GOT3 (cell line): ENCODE measurements around the gene TSSK2.
A peak's percentile ranks its signal among the peaks of the same experiment; 100 is the strongest.

Source experiments
- DNase-seq: peaks from one replicate; lab custom pipeline; 2025; ENCODE audit warnings: mixed read lengths; lab: John Stamatoyannopoulos, UW

The TSSK2 gene

GRCh38 chr22:19106886-19107729 lies 24.0 kb upstream of the TSSK2 start:
- DNase-seq = no peak

GRCh38 chr22:19107730-19108074 lies 23.4 kb upstream of the TSSK2 start:
- DNase-seq = no peak

DNA sequence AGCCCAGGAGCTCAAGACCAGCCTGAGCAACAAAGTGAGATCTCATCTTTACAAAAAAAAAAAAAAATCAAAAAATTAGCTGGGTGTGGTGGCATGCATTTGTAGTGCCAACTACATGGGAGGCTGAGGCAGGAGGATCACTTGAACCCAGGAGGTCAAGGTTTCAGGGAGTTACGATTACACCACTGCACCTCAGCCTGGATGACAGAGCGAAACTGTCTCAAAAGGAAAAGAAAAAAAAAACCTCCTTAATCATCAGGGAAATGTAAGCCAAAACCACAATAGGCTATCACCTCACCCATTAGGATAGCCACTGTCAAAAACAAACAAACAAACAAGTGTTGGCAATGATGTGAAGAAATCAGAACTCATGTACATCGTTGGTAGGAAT lies 22.3 kb upstream of the TSSK2 start:
- DNase-seq = no peak

- DNase-seq = no peak
These were observed 21.7 kb upstream of the TSSK2 start for GRCh38 chr22:19109198-19110063.

DNA sequence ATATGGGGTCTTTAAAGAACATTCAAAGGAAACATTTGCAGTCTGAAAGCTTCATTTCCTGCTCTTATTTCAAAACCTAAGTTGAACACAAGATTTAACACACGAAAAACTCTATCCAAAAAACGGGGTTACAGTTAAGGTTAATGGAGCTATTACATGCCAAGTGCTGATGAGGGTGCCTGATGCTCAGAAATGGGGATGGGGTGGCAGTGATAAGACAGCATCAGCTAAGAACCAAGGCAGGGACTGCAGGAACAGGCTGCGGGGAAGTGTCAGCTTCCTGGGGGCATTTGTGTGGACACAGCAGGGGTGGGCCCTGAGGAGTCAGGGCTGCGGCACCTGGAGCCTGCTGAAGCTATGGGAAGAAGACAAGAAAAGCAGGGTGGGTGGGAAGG lies 21.0 kb upstream of the TSSK2 start:
- no peak for DNase-seq

DNA sequence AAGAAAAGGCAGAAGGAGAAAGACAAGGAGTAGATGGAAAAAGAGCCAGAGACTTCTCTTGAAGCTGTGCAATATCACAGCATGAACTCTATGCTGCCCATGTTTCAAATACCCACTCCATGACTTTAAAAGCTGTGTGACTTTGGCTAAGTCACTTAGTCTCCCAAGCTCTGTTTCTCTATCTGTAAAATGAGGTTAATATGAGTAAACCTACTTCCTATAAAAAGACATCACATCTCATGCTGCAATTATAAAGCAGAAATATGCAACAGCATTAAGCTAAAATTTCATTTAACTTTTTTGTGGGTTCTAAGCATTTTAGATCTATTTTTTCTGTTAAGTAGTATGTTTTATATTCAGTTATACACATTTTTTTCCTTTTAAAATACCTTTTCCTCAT lies 20.5 kb upstream of the TSSK2 start:
- no peak for DNase-seq

DNA sequence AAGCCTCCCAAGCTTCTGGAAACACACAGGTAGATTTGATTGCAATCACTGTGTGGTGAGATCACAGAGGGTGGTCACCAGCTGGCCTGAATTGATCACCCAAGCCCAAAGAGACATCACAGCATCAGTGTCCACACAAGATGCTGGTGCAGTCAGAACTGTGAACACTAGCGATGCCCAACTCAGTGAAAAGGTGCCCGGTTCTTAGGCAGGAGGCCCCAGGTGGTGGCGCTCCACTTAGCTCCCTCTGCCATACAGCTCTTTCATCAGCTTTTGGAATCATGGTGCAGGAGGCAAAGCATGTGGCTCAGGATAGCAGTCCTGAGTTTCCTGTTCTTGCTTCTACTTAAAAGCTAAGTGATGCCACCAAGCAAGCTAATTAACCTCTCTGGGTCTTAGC lies 20.0 kb upstream of the TSSK2 start:
- DNase-seq = no peak

GRCh38 chr22:19111584-19111983 lies 19.5 kb upstream of the TSSK2 start:
- DNase-seq = no peak

GRCh38 chr22:19113429-19113828 lies 17.7 kb upstream of the TSSK2 start:
- DNase-seq = no peak

DNA sequence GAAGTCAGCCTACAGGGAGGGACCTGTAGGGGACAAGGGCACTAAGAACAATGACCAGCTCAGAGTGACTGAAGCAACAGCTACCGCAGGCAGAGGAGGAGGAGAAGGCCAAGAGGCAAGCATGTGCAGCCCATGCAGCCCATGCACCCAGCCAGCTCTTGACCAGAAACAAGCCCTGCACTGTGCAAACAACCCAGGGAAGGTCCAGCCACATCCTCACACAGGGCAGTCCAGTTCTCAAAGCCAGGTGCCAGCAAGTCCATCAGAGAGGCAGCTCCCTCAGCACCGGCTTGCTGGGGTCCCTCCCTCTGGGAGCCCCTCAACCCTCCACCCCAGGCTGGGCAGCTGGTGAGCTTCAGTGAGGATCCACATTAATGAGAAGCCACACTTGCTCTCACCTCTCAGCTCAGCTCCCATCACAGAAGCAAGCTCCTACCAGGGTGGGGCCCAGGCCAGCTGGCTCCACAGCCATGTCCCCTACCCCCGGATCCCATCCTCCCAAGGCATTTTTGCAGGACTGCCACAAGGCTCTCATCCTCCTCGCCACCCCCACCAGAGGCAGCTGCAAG lies 16.0 kb upstream of the TSSK2 start:
- no peak for DNase-seq

- DNase-seq = no peak
These were observed 15.5 kb upstream of the TSSK2 start for GRCh38 chr22:19115628-19116027.

DNA sequence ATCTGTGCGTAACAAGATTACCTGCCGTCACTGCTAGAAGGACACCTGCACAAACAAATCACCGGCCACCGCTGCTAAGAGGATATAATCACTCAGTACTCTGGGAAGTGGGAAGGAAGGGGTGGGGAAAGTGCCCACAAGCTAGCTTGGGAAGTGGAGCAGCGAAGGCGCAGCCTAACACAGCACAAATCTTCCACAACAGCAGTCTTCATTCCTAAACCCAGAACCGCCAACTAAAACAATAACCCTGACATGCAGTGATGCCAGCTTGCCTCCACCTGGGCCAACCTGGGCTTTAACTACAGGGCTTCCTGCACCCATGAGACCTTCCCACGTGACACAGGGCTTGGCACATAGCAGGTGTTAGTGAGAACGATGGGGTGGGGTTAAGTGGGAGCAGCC lies 14.0 kb upstream of the TSSK2 start:
- no peak for DNase-seq

DNA sequence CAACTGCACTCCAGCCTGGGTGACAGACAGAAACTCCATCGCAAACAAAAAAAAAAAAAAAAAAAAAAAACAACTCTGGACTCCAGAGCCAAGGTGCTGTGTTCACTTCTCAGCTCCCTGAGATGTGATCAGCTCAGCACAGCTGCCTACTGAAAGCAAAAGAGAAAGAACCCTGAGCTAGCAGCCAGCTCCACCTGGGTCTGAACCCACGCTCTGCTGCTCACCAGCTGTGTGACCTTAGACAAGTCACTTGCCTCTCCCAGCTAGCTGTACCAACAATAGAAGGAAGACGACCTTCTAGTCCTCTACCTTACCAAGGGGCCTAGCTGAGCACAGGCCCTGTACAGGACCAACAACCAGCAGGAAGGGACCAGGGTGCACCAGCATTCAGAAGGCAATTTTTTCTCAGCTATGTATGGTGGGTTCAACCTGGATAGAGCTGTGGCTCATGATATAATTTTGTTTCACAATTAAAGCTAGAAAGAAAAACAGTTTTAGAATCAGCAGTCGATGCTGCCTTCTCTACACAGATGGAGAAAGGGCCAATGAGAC lies 12.7 kb upstream of the TSSK2 start:
- DNase-seq = no peak

- no peak for DNase-seq
These were observed 11.2 kb upstream of the TSSK2 start for GRCh38 chr22:19119949-19120348.

- no peak for DNase-seq
These were observed 10.1 kb upstream of the TSSK2 start for GRCh38 chr22:19120829-19121630.

DNA sequence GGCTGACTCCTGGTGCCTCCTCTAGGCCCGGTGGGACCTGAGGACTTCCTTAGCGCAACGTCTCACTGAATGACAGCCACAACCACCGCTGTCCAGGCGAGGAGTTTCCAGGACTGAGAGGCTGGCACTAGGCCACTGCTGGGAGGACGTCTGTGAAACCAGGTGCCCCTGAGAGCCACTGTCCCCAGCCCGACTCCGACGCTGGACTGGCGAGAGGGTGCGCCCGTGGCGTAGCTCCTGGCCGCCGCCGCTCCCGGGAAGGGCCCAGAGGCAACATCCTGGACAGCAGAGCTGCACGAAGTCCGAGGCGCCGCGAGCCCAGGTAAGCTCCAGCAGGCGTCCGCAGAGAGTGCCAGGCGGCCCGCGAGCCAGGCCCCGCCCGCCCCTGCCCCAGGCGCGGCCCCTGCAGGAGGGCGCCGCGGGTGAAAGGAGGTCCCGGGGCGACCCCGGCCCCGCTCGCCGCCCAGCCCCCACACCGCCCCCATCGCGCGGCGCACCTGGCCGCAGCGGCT lies 9.4 kb upstream of the TSSK2 start:
- no peak for DNase-seq

DNA sequence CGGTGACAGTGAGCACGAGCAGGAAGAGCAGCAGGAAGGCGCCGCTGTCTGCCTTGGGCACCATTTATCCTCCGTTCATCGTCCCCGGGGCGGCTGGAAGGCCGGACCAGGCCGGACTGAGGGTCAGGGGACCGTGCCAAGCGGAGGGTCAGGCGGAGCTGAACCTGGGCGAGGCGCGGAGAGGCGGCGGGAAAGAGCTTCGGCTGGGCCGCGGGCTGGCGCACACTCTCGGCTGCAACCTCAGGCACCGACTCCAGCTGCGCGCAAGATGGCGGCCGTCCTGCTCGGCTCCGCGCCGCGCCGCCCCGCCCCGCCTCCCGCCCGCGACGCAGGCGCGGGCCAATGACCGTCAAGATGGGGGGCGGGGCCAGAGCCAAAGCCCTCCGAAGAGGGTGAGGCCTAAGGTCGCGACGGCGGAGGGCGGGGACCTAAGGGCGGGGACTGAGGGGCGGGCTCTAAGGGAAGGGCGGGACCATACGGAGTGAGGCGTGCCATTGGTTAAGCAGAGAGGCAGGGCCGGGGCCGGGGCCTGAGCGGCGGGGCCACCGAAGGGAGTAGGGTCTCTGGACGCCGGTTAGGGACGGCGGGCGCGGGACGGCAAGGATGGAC lies 8.9 kb upstream of the TSSK2 start, which contains the start of gene DGCR2:
DGCR2 (minus strand) TSS at position 270 of the 609 bp plus-strand sequence; CDS start at position 64, 206 bp downstream.
- DNase-seq = peak; percentile 82

DNA sequence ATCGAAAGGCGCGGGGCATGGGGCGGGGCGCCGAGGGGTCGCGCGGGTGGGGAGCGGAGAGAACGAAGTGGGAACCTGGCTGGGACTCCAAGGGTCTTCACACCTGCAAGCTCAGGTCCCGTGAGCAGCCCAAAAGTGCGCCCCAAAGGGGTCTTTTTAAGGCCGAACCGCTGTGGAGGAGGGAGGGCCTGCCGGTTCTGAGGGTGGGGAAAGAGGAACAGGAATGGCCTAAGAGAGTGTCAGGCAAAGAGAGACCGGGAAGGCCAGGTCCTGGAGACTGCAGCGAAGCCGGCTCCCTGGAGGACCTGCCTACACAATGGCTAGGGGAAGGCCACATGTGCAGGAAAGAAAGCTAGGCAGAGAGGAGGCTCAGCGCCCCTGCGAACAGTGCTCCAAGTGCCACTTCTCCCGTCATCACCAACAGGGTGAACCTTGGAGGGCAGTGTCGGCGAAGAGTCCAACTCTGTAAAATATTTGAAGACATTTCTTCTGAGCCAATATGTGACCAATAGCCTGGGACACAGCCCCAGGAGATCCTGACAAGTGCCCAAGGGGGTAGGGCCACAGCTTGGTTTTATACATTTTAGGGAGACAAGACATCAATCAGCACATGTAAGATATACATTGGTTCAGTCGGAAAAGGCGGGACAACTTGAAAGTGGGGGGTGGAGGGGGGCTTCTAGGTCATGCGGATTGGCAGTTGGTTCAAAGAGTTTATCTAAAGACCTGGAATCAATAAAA lies 8.2 kb upstream of the TSSK2 start:
- no peak for DNase-seq

GRCh38 chr22:19123936-19124335 lies 7.2 kb upstream of the TSSK2 start:
- no peak for DNase-seq

DNA sequence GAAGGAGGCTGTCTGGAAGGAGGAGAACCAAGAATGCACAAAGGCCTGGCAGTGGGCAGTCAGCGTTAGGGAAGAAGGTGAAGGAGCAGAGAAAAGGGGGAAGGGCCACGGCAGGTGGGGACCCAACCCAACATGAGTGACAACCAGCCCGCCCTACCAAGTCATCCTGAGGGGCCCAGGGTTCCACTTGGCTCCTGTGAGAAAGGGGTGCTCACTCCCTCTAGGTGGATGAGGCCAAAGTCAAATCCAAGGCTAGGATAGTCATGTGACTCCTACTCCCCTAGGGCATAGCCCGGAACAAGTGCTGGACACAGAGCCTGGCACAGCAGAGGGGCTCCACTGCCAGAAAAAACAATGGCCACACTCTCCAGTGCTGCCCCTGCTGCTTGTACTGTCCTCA lies 6.7 kb upstream of the TSSK2 start:
- DNase-seq = no peak
